Non-pigmented ciliary epithelial cell (primary cell): Measurements from ENCODE around the gene ARAF.
A peak's percentile ranks its signal among the peaks of the same experiment; 100 is the strongest.

Experiments used
- DNase-seq: peaks from one replicate; pipeline ENCODE4 v3.0.0-alpha.2; 2010; ENCODE audit warnings: low read depth

The ARAF gene

GRCh38 chrX:47564438-47565085 is 3.6 kb downstream of the ARAF start:
- no peak for DNase-seq

GRCh38 chrX:47566841-47567240 is 5.8 kb downstream of the ARAF start:
- DNase-seq = no peak

GRCh38 chrX:47568656-47569295 is 7.8 kb downstream of the ARAF start:
- no peak for DNase-seq

- DNase-seq = no peak
Observed at GRCh38 chrX:47570794-47571193, 9.8 kb downstream of the ARAF start.

GRCh38 chrX:47571215-47571614 is 10.2 kb downstream of the ARAF start:
- DNase-seq = no peak

GRCh38 chrX:47571896-47572295 is 10.9 kb downstream of the ARAF start:
- DNase-seq = no peak

- DNase-seq = no peak
Observed at GRCh38 chrX:47572773-47573340, 11.9 kb downstream of the ARAF start.

- DNase-seq = no peak
Observed at GRCh38 chrX:47573341-47574075, 12.5 kb downstream of the ARAF start.

- no peak for DNase-seq
Observed at GRCh38 chrX:47574076-47574546, 13.1 kb downstream of the ARAF start.

GRCh38 chrX:47574547-47575301 is 13.7 kb downstream of the ARAF start:
- DNase-seq = no peak

GRCh38 chrX:47576021-47576898 is 15.3 kb downstream of the ARAF start:
- DNase-seq = no peak

- DNase-seq = no peak
Observed at GRCh38 chrX:47577424-47577823, 16.4 kb downstream of the ARAF start.

GRCh38 chrX:47577901-47578300 is 16.9 kb downstream of the ARAF start:
- no peak for DNase-seq

- no peak for DNase-seq
Observed at GRCh38 chrX:47578692-47579091, 17.7 kb downstream of the ARAF start.

- no peak for DNase-seq
Observed at GRCh38 chrX:47579537-47579936, 18.5 kb downstream of the ARAF start.

- DNase-seq = peak; percentile 78
Observed at GRCh38 chrX:47581731-47582647, 21.0 kb downstream of the ARAF start, which contains the start of gene TIMP1. TIMP1 (plus strand) TSS chrX:47582436; CDS start chrX:47583416, 980 bp downstream.

GRCh38 chrX:47583240-47583861 is 22.3 kb downstream of the ARAF start:
- no peak for DNase-seq

- DNase-seq = no peak
Observed at GRCh38 chrX:47584714-47585113, 23.7 kb downstream of the ARAF start.

GRCh38 chrX:47585273-47585672 is 24.3 kb downstream of the ARAF start:
- DNase-seq = no peak
